Suprapubic skin (tissue), 3 donors: ENCODE data around the gene AFM.

Experiments
- CTCF ChIP-seq, 2 donors: fragments of 200-600 bp in 1 of 2; fragments of 450-650 bp in 1 of 2; sonication (generic) in 1 of 2; IDR thresholded peaks; one replicate each; pipeline ENCODE4 v1.5.1; 2016 to 2019; ENCODE audit warnings: antibody characterized with exemption in 2 of 2, mild to moderate bottlenecking in 1 of 2, moderate library complexity in 1 of 2
- EP300 ChIP-seq: sonication (generic); formaldehyde crosslinking; IDR thresholded peaks from one replicate; pipeline ENCODE4 v1.6.1; 2017; ENCODE audit warnings: antibody characterized with exemption
- POLR2A ChIP-seq, 2 donors: fragments of 450-650 bp; IDR thresholded peaks; one replicate each; pipeline ENCODE4 v1.6.1; 2017; ENCODE audit warnings: antibody characterized with exemption in 2 of 2, mild to moderate bottlenecking in 2 of 2, moderate library complexity in 2 of 2

GRCh38 chr4:73451404-73451803 is 30.1 kb upstream of the AFM start:
- TF ChIP-seq POLR2A (IDR thresholded peaks at IDR 0.05): no peak
- no peak for TF ChIP-seq EP300
- no peak for TF ChIP-seq CTCF (IDR thresholded peaks at IDR 0.05)
